Upper lobe of left lung (tissue), 4 donors: Measurements from ENCODE around the gene DEFB118.

Experiments used
- CTCF ChIP-seq, 6 experiments: fragments of 450-650 bp in 4 of 6; fragments of 200-600 bp in 2 of 6; sonication (generic) in 2 of 6; IDR thresholded peaks; one replicate each; pipeline ENCODE4 v1.5.1; 2016 to 2019; ENCODE audit warnings: antibody characterized with exemption in 6 of 6
- POLR2A ChIP-seq, 4 donors: fragments of 450-650 bp; IDR thresholded peaks; one replicate each; pipeline ENCODE4 v1.5.1; 2016 to 2017; ENCODE audit warnings: antibody characterized with exemption in 4 of 4, mild to moderate bottlenecking in 2 of 4
- POLR2AphosphoS5 ChIP-seq, 2 donors: sonication (generic); formaldehyde crosslinking; IDR thresholded peaks; one replicate each; pipeline ENCODE4 v1.5.1; 2017; ENCODE audit warnings: antibody characterized with exemption in 2 of 2

- TF ChIP-seq POLR2AphosphoS5 (IDR thresholded peaks at IDR 0.05) (no peak), POLR2A (IDR thresholded peaks at IDR 0.05) (no peak), CTCF (IDR thresholded peaks at IDR 0.05) (no peak)
Observed at GRCh38 chr20:31322504-31322903, 45.9 kb upstream of the DEFB118 start.
